GM12865 (cell line): Measurements from ENCODE around the gene EYA3.

ENCODE experiments used
- DNase-seq: peaks from one replicate; pipeline ENCODE4 v3.0.0; 2010; ENCODE audit warnings: low read depth
- H3K4me3 ChIP-seq: 2 replicates; pipeline ENCODE4 v1.5.1; 2011; ENCODE audit warnings: mild to moderate bottlenecking, low read depth, low read length, control low read depth
- TF ChIP-seq, protein P1 (sequence below): IDR thresholded peaks from 2 replicates; pipeline ENCODE4 v1.5.1; 2011; ENCODE audit warnings: low read length, control low read depth, low read depth, inconsistent platforms; ENCODE audit not compliant: insufficient read depth; ENCODE audit errors: missing control alignments

The EYA3 gene

GRCh38 chr1:27967106-27967883 is 121.1 kb downstream of the EYA3 start:
- DNase-seq: no peak
- TF ChIP-seq, protein P1, sequence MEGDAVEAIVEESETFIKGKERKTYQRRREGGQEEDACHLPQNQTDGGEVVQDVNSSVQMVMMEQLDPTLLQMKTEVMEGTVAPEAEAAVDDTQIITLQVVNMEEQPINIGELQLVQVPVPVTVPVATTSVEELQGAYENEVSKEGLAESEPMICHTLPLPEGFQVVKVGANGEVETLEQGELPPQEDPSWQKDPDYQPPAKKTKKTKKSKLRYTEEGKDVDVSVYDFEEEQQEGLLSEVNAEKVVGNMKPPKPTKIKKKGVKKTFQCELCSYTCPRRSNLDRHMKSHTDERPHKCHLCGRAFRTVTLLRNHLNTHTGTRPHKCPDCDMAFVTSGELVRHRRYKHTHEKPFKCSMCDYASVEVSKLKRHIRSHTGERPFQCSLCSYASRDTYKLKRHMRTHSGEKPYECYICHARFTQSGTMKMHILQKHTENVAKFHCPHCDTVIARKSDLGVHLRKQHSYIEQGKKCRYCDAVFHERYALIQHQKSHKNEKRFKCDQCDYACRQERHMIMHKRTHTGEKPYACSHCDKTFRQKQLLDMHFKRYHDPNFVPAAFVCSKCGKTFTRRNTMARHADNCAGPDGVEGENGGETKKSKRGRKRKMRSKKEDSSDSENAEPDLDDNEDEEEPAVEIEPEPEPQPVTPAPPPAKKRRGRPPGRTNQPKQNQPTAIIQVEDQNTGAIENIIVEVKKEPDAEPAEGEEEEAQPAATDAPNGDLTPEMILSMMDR: no peak
- no peak overlapping the region for H3K4me3 ChIP-seq

GRCh38 chr1:27966402-27967105 is 121.9 kb downstream of the EYA3 start:
- TF ChIP-seq, protein P1: no peak
- no peak for DNase-seq
- no peak overlapping the region for H3K4me3 ChIP-seq

GRCh38 chr1:27963393-27963792 is 125.0 kb downstream of the EYA3 start:
- TF ChIP-seq, protein P1: no peak
- DNase-seq: no peak
- no peak overlapping the region for H3K4me3 ChIP-seq

DNA sequence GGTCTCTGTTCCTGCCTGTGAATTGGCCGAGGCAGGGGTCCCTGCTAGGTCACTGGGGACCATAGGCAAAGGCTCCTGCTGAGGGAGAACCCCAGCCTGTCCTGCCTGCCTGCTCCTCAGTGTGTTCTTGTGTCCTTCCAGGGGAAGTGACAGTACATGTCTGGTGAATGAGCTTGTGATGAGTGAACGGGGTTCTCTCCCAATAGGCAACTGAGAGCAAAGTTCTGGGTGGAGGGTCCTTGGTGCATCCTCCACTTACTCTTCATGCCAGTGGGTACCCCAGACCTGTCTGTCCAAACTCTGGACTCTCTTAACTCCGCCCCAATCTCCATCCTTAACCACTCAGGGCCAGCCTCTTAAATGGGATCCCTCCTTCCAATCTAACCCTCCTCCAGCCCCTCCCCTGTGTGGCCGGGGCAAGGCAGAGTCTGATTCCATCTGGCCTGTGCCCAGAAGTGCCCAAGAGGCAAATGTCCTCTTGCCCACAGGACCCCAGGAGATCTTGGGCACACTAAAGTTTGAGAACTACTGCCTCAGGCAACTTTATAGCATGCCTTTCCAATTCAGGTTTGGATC is 126.7 kb downstream of the EYA3 start:
- H3K4me3 ChIP-seq: no peak overlapping the region
- TF ChIP-seq, protein P1: no peak
- no peak for DNase-seq

DNA sequence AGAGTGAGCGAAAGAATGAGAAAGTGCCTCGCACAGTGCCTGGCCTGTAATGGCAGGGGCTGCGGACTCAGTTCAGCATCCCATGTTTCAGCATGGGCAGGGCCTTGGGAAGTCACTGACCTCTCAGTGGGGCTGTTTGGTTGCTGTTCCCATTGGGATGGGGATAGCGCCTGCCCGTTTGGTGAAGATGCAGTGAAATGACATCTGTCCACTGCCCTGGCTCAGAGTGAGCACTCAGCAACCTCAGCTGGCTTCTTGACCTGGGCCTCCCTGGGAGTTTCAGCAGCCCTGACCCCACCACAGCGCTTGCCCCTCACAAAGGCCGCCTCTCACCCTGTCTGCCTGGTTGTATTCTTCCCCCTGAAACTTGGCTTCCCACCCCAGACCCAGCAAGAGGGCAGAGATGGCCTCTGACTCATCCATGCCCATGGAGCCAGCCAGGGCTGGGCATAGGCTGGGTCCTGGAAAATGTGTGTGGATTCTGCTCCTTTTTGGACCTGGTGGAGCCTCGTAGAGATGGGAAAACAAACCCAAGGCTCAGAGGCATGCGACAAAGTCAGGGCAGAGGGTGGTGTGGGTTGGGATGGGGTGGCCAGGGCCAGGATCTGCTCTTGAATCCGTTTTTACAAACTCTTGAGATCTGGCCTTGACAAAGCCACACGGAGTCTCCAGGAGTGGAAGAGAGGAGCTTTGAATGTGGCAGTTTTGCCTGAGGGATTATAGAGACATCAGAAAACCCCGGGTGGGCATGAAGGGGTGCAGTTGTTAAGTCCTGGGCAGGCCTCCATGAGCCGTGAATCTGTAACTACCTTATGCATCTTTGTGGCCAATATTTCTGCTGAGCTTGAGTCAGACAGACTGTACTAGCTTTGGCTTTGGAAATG is 127.4 kb downstream of the EYA3 start:
- H3K4me3 ChIP-seq: no peak overlapping the region
- TF ChIP-seq, protein P1: no peak
- DNase-seq: no peak

DNA sequence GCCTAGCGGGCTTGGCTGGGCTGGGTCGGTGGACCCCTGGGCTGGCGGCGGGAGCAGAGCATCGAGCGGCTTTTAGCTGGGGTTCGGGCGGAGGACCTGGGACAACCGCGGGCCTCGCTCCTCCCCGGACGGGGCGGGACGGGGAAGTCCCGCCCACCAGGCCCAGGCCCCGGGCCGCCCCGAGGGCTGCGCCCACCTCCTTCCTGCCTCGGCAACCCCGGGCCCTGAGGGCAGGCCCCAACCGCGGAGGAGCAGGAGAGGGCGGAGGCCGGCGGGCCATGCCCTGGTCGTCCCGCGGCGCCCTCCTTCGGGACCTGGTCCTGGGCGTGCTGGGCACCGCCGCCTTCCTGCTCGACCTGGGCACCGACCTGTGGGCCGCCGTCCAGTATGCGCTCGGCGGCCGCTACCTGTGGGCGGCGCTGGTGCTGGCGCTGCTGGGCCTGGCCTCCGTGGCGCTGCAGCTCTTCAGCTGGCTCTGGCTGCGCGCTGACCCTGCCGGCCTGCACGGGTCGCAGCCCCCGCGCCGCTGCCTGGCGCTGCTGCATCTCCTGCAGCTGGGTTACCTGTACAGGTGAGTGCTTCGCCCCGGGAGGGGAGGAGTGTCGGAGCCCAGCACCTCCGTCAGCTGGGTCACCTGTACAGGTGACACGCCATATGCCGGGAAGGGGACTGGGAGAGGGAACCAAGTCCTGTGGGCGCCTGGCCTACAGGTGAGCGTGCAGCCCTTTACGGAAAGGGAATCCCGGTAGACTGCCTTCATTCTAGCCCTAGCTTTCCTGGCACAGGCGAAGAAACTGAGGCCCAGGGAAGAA is 128.4 kb downstream of the EYA3 start, which contains the start of gene XKR8:
Gene XKR8 (plus strand): TSS at position 182 of the 812 bp plus-strand sequence. CDS start 97 bp downstream, at position 279.
- TF ChIP-seq, protein P1: peak; percentile 50
- DNase-seq: peak; percentile 82

More for the DNA sequence above, 128.4 kb downstream of the EYA3 start, which contains the start of gene XKR8:
- H3K4me3 ChIP-seq: peak within 1 kb of the TSS; percentile 83
